Hypothalamus (tissue), 51 donors: ENCODE data around the gene FRA10AC1.

ENCODE experiments used
- DNase-seq, 51 donors: peaks; one replicate each; lab custom pipeline; 2025; lab: John Stamatoyannopoulos, UW

The FRA10AC1 gene

GRCh38 chr10:93639791-93640190 lies 62.6 kb downstream of the FRA10AC1 start:
- no peak for DNase-seq

GRCh38 chr10:93630625-93631557 lies 71.5 kb downstream of the FRA10AC1 start:
- DNase-seq = no peak

DNA sequence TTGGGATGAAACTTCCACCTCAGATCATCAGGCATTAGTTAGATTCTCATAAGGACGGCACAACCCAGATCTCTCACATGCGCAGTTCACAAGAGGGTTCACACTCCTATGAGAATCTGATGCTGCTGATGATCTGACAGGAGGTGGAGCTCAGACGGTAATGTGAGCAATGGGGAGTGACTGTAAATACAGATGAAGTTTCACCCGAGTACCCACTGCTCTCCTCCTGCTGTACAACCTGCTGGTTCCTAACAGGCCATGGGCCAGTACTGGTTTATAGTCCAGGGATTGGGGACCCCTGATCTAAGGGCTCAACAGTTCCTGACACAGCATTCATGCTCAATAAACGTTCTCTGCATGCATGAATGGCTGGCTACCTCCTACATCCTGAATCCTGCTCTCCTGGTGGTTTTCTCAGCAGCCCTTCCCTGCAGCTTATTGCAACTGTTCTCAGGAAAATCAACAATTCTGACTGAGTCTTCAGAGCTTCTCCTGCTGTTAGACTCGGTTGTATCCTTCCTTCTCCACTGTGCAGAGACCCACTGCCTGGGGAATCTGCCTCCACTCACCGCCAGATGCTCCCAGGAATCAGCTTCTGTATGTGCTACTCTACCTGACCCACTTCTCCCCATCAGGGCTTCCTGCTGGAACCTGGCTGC lies 72.6 kb downstream of the FRA10AC1 start:
- DNase-seq = no peak

DNA sequence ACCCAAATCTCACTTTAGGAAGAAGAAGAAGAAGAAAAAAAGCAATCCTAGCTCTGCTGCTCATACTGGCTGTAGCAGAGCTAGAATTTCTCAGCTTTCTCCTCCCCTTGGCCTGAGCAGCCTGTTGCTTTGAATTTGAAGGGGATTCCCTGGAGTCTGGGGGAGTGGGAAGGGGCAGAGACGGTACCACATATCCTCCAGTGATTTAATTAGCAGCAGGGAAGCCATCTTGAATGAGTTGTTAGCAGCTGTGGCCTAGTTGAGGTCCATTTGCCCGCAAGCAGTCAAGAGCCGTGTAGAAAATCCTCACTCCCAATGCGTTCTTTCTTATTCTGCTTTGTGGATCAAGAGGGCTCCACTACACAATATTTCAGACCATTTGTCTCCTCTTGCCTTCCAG lies 73.5 kb downstream of the FRA10AC1 start:
- no peak for DNase-seq

DNA sequence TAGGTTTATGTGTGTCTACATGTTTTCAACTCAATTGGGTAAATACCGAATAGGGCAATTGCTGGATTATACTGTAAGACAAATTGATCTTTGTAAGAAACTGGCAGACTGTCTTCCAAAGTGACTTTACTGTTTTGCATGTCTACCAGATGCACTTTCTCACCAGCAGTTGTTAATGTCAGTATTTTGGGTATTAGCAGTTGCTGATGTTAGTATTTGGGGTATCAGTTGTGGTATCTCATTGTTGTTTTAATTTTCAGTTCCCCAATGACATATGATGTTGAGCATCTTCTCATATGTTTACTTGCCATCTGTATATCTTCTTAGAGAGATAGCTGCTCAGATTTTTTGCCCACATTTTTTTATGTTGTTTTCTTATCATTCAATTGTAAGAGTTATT lies 79.5 kb downstream of the FRA10AC1 start:
- DNase-seq = no peak

DNA sequence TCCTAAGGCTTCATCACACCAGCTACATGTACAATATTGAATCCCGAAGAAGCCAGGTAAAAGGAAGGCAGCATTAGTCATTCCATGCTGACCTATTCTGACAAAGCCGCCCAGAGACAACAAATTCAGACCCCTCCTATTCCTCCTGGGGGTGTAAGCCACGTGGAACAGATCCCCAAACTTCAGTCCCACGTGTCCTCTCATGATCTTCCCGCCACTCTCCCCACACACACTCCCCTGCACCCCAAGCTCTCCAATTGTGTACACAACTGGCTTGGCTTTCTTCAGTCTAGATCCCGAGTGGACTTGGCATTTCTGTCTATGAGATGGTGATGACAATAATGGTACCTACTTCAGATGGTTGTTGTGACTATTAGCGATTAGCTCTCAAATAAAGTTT lies 81.5 kb downstream of the FRA10AC1 start:
- no peak for DNase-seq
